ENCODE results near the gene ITGA4.

The ITGA4 gene

GRCh38 chr2:181581534-181581933 is 124.3 kb downstream of the ITGA4 start:
- Histone ChIP-seq H3K36me3 (ENCODE audit: insufficient read depth, low read length) (no peaks in the 10 kb centered on the region), H3K4me3 (ENCODE audit: low read length) (no peak overlapping the region), H3K4me2 (ENCODE audit: low read length) (no peak overlapping the region), H3K4me1 (ENCODE audit: control insufficient read depth, insufficient read depth, low read length) (no peaks in the 10 kb centered on the region), H3K27me3 (ENCODE audit: control insufficient read depth, insufficient read depth, low read length) (no peaks in the 10 kb centered on the region), H3K9me3 (replicated peaks; ENCODE audit: low read length) (no peaks in the 10 kb centered on the region), H3K9ac (ENCODE audit: low read depth, low read length) (no peak overlapping the region)

- Histone ChIP-seq H3K4me2 (ENCODE audit: low read length) (no peak overlapping the region), H3K4me3 (ENCODE audit: low read length) (no peak overlapping the region), H3K9ac (ENCODE audit: low read depth, low read length) (no peak overlapping the region), H3K9me3 (replicated peaks; ENCODE audit: low read length) (no peaks in the 10 kb centered on the region), H3K4me1 (ENCODE audit: control insufficient read depth, insufficient read depth, low read length) (no peaks in the 10 kb centered on the region), H3K36me3 (ENCODE audit: insufficient read depth, low read length) (no peaks in the 10 kb centered on the region), H3K27me3 (ENCODE audit: control insufficient read depth, insufficient read depth, low read length) (no peaks in the 10 kb centered on the region)
Observed at GRCh38 chr2:181585732-181586131, 128.5 kb downstream of the ITGA4 start.

Data from skeletal muscle satellite cell (primary cell).